Suppressor macrophage treated with lipopolysaccharide for 1 hour (primary cell): ENCODE data around the gene UNC45B.
"Not testable (repeated sequence)": the region's sequence is repeated elsewhere in the genome, so short reads cannot be mapped to it uniquely, and the experiment has no call there.

ENCODE experiments used
- DNase-seq, 3 donors: peaks; one replicate each; pipeline ENCODE4 v3.0.0-alpha.2; 2020 to 2022

Gene UNC45B

DNA sequence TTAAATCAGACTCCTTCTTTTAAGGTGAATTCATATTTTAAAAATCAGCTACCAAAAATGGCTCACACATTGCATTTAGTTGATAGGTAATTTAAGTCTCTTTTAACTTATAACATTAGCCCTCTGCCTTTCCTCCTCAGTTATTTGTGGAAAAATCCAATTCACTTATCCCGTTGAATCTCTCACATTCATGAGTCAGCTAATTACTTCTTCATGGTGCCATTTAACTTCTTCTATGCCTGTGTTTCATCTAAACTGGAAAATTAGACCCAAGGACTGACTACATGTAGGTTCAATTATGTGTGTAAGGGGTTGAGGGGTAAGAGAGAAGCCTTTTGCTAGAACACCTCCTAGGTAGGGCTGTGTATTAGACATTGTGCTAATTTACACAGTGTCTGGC lies 76.8 kb downstream of the UNC45B start:
- no peak for DNase-seq

DNA sequence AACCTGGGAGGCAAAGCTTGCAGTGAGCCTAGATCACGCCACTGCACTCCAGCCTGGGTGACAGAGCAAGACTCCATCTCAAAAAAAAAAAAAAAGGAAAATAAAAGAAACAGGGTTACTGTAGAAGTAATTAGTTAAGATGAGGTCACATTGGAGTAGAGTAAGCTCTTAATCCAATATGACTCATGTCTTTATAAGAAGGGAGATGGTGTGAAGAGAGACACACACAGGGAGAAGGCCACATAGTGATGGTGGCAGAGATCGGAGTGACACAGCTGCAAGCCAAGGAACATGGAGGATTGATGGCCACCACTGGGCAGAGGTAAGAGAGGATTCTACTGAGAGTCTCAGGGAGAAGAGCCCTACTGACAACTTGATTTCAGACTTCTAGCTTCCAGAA lies 79.9 kb downstream of the UNC45B start:
- no peak for DNase-seq

DNA sequence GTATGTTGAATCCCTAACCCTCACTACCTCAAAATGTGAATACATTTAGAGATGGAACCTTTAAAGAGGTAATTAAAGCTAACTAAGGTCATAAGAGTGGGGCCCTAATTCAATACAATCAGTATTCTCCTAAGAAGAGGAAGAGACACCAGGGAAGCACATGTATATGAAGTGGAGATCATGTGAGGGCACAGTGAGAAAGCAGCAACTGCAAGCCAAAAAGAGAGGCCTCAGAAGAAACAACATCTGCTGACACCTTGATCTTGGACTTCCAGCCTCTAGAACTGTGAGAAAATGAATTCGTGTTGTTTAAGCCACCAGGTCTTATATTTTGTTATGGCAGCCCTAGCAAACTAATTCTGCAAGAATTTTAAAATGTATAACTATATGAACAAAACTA lies 82.0 kb downstream of the UNC45B start:
- no peak for DNase-seq

DNA sequence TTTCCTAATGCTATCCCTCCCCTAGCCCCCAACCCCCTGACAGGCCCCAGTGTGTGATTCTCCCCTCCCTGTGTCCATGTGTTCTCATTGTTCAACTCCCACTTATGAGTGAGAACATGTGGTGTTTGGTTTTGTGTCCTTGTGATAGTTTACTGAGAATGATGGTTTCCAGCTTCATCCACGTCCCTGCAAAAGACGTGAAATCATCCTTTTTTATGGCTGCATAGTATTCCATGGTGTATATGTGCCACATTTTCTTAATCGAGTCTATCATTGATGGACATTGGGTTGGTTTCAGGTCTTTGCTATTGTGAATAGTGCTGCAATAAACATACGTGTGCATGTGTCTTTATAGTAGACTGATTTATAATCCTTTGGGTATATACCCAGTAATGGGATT lies 86.7 kb downstream of the UNC45B start:
- not testable (repeated sequence) for DNase-seq

DNA sequence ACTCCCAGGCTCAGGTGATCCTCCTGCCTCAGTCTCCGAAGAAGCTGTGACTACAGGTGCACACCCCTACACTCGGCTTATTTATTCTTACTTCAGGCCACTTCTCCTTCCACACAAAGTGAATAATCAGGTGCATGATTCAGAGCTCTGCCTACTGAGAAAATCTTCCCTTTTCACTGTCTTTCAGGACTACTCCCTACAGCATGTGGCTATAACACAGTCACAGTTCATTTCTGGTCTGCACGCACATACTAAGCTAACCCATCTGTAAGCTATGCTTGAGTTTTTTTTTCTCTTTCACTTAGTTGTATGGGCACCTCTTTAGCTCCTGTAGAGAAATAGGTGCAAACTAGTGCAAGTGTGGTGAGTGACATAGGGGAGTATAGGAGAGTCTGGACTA lies 87.7 kb downstream of the UNC45B start:
- no peak for DNase-seq

DNA sequence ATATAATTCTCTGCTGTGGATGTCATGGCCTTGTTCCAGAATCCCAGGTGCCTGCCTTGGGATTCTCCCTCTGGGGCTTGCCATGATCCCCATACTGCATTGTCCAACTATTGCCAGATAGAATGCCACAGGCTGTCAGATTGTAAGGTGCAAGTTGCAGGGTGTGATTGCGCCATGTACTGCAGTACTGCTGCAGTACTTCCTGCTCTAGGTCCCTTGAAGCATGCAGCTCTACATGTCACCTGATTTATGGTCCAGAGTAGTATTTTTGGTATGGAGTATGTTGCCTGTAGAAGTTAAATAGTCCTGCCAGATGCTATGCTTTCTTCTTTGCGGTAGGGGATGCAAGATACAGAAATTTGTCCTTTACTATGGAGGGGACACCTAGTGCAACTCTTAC lies 88.3 kb downstream of the UNC45B start:
- DNase-seq, result no peak

DNA sequence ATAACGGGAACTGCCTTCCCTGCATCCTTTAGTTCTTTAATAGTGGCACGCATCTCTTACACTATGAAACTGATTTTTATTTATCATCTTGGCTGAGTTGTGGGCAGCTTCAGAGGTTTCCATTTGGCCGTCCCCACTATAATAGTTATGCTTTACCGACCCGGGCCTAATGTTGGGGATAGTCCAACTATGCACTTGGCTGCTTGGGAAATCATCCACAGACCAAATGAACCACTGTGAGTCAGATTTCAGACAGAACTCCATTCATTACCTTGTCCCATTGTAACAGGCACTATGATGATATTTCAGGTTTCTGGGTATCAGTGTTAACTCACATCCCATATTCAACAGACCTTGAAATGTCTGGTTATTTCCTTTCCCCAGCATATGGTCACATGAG lies 89.2 kb downstream of the UNC45B start:
- no peak for DNase-seq

DNA sequence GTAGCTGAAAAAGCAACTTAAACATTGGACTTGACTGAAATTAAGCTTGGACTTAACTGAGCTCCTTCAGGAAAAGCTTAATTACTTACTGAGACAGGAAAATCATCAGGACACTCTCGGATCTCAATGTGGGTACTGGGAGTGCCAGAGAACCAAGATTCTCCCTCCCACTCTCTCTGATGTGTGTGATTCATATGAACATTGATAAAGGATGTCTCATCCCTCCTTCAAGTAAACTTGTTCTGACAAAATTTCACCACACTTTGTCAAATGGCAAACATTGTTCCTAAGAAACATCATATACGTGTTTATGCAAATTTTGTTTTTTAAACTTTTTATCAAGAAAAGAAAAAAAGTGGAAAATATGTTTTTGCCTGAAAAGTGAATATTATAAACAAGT lies 91.2 kb downstream of the UNC45B start:
- DNase-seq, result peak in 1 of 3 donors; percentile 30
